Astrocyte of the spinal cord (primary cell): ENCODE results near the gene TOR1B.
"Not testable (repeated sequence)": the region's sequence is repeated elsewhere in the genome, so short reads cannot be mapped to it uniquely, and the experiment has no call there.

Source experiments
- DNase-seq: peaks from one replicate; pipeline ENCODE4 v3.0.0; 2011; ENCODE audit warnings: low read depth, low spot score
- H3K4me3 ChIP-seq: 2 replicates; pipeline ENCODE4 v1.5.1; 2011; ENCODE audit warnings: low read depth, mild to moderate bottlenecking, low read length, moderate library complexity
- CTCF ChIP-seq: IDR thresholded peaks from 2 replicates; pipeline ENCODE4 v1.5.1; 2012; ENCODE audit warnings: low read depth, mild to moderate bottlenecking, low read length, inconsistent platforms
- in situ Hi-C: cut with HindIII; loops from 2 replicates; pipeline ENCODE4 v1.10.0; 2017; ENCODE audit warnings: low sequenced_read_pairs

The TOR1B gene

GRCh38 chr9:129761293-129761900, 41.6 kb upstream of the TOR1B start:
- H3K4me3 ChIP-seq = no peak overlapping the region
- DNase-seq = peak; percentile 22
- in situ Hi-C loops = no loop called here
- TF ChIP-seq CTCF = no peak

- TF ChIP-seq CTCF = no peak
- in situ Hi-C loops = no loop called here
- H3K4me3 ChIP-seq = no peak overlapping the region
- peak; percentile 43 for DNase-seq
These were observed 41.0 kb upstream of the TOR1B start for GRCh38 chr9:129761901-129762369.

- in situ Hi-C loops, H3K4me3 ChIP-seq: not testable (repeated sequence)
- peak; percentile 85 for DNase-seq
These were observed 40.5 kb upstream of the TOR1B start for GRCh38 chr9:129762370-129762984.

- no peak overlapping the region for H3K4me3 ChIP-seq
- in situ Hi-C loops = no loop called here
- peak; percentile 50 for DNase-seq
- no peak for TF ChIP-seq CTCF
These were observed 39.7 kb upstream of the TOR1B start for GRCh38 chr9:129762985-129763926.

GRCh38 chr9:129765764-129766317, 37.1 kb upstream of the TOR1B start:
- H3K4me3 ChIP-seq = no peak overlapping the region
- no peak for DNase-seq
- in situ Hi-C loops = no loop called here
- no peak for TF ChIP-seq CTCF

- TF ChIP-seq CTCF = no peak
- no peak overlapping the region for H3K4me3 ChIP-seq
- in situ Hi-C loops = no loop called here
- no peak for DNase-seq
These were observed 34.5 kb upstream of the TOR1B start for GRCh38 chr9:129768486-129768885.
